ENCODE data around the gene SETBP1. TPM values are rescaled to one million over a fixed set of nuclear protein-coding genes. Genes with fewer than 3 reads are reported as not detected.

Gene SETBP1
- total RNA-seq, 1 experiment from 2014 or later: 9.6 TPM

DNA sequence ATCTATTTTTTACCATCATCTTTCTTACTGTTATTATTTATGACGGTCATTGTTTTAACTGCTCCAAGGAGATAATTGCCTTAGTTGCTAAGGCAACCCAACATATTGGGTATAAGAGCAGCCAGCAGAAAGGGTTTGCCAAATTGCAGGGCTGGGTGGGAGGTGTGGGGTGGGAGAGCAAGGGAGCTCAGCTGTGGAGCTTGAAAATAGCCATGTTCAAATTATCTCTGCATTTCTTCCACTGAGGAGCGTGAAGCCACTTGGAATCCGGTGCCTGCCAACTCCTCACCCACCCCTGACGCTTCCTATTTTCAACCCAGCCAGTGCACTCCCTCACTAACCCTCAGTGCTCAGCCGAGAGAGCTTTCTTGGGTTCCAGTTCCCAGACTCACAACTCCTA is 60.8 kb downstream of the SETBP1 start:
- ChIA-PET POLR2A (no interaction called here), CTCF (interaction anchor here (1.2 kb wide), 1 partner anchor 9 kb away, joined by 3 read pairs; no protein-coding TSS in a partner anchor)
- Mint-ChIP-seq H3K4me1 (peaks cover 39% of the 10 kb centered on the region), H3K4me3 (no peak overlapping the region), H3K27ac (no peak overlapping the region), H3K27me3 (ENCODE audit: low read depth) (no peaks in the 10 kb centered on the region), H3K36me3 (no peaks in the 10 kb centered on the region), H3K9me3 (no peaks in the 10 kb centered on the region)
- TF ChIP-seq FOXP1 (CRISPR knock-in tag; IDR thresholded peaks at IDR 0.05; ENCODE audit: borderline replicate concordance) (no peak), SMAD4 (CRISPR knock-in tag; IDR thresholded peaks at IDR 0.05) (no peak)
- DNase-seq (ENCODE audit: low spot score): no peak
- ATAC-seq: no peak

DNA sequence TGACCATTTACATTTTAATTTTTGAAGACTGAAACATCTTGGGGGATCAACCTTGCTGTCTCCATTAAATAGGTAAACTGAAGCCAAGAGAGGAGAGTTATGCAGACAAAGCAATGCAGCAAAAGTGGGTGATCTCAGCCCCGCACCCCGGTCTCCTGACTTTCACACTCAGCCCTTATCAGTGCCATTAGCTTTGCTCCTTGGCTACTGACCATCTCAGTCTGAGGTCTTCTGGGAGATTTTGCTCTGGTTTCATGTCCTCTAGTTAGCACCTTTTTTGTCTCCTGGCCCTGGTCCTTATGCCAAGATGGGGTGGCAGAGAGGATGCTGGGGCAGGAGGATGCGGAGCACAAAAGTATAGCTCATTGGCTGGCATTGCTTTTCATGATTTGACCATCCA is 61.4 kb downstream of the SETBP1 start:
- no peak overlapping the region for H3K27ac Mint-ChIP-seq
- ChIA-PET CTCF (interaction anchor here (1.2 kb wide), 1 partner anchor 9 kb away, joined by 3 read pairs; no protein-coding TSS in a partner anchor), POLR2A (no interaction called here)
- no peak for TF ChIP-seq NFYB (CRISPR knock-in tag; conservative IDR thresholded peaks at IDR 0.05; ENCODE audit: low read depth)
- no peak for TF ChIP-seq IRF2 (CRISPR knock-in tag; IDR thresholded peaks at IDR 0.05; ENCODE audit: borderline replicate concordance, low read depth)
- peaks cover 39% of the 10 kb centered on the region for H3K4me1 Mint-ChIP-seq
- ATAC-seq (no peak), DNase-seq (ENCODE audit: low spot score) (no peak)
- H3K4me3 Mint-ChIP-seq: no peak overlapping the region
- H3K9me3 Mint-ChIP-seq: no peaks in the 10 kb centered on the region
- no peaks in the 10 kb centered on the region for H3K27me3 Mint-ChIP-seq (ENCODE audit: low read depth)
- no peaks in the 10 kb centered on the region for H3K36me3 Mint-ChIP-seq

DNA sequence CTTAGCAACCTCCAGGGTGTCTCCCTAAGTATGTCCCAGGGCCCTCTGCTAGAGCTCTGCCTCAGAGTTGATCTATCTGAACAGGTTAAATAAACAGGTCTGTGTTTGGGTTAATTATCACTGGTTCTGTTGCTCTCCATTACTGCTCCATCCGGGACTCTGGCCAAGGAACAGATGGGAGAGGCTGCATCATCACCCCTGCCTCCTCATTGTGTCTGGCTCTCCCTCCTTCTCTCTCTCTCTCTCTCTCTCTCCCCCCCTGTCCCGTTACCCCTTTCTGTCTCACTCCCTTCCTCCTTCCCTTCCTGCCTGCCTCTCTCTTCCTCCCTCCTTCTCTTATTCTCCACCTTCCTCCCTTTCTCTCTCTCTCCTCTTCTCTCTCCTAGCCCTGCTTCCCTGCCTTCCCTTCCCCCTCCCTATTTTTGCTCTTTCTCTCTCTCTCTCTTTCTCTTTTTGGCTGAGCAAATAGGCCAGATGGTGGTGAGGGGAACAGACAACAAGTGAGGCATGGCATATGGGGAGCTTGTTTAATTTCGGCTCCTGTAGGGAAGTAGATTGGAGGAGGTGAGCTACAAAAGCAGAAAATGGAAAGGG is 62.1 kb downstream of the SETBP1 start:
- no peaks in the 10 kb centered on the region for H3K9me3 Mint-ChIP-seq
- peaks cover 39% of the 10 kb centered on the region for H3K4me1 Mint-ChIP-seq
- no peaks in the 10 kb centered on the region; the same call in 1 of the 2 replicates for H3K27me3 Mint-ChIP-seq (ENCODE audit: low read depth)
- ChIA-PET POLR2A (interaction anchor here (0.7 kb wide), 1 partner anchor 268 kb away, joined by 3 read pairs; no protein-coding TSS in a partner anchor), CTCF (interaction anchor here (1.5 kb wide), 1 partner anchor 470 kb away, joined by 4 read pairs; no protein-coding TSS in a partner anchor)
- ATAC-seq: peak; percentile 7
- TF ChIP-seq, protein P1, sequence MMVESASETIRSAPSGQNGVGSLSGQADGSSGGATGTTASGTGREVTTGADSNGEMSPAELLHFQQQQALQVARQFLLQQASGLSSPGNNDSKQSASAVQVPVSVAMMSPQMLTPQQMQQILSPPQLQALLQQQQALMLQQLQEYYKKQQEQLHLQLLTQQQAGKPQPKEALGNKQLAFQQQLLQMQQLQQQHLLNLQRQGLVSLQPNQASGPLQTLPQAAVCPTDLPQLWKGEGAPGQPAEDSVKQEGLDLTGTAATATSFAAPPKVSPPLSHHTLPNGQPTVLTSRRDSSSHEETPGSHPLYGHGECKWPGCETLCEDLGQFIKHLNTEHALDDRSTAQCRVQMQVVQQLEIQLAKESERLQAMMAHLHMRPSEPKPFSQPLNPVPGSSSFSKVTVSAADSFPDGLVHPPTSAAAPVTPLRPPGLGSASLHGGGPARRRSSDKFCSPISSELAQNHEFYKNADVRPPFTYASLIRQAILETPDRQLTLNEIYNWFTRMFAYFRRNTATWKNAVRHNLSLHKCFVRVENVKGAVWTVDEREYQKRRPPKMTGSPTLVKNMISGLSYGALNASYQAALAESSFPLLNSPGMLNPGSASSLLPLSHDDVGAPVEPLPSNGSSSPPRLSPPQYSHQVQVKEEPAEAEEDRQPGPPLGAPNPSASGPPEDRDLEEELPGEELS (CRISPR knock-in tag; IDR thresholded peaks at IDR 0.05): no peak
- TF ChIP-seq NR1H2 (CRISPR knock-in tag; IDR thresholded peaks at IDR 0.05) (no peak), MXD4 (CRISPR knock-in tag; IDR thresholded peaks at IDR 0.05; ENCODE audit: borderline replicate concordance) (no peak)
- TF ChIP-seq, protein P2, sequence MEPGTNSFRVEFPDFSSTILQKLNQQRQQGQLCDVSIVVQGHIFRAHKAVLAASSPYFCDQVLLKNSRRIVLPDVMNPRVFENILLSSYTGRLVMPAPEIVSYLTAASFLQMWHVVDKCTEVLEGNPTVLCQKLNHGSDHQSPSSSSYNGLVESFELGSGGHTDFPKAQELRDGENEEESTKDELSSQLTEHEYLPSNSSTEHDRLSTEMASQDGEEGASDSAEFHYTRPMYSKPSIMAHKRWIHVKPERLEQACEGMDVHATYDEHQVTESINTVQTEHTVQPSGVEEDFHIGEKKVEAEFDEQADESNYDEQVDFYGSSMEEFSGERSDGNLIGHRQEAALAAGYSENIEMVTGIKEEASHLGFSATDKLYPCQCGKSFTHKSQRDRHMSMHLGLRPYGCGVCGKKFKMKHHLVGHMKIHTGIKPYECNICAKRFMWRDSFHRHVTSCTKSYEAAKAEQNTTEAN (CRISPR knock-in tag; IDR thresholded peaks at IDR 0.05): no peak
- TF ChIP-seq, protein P3, sequence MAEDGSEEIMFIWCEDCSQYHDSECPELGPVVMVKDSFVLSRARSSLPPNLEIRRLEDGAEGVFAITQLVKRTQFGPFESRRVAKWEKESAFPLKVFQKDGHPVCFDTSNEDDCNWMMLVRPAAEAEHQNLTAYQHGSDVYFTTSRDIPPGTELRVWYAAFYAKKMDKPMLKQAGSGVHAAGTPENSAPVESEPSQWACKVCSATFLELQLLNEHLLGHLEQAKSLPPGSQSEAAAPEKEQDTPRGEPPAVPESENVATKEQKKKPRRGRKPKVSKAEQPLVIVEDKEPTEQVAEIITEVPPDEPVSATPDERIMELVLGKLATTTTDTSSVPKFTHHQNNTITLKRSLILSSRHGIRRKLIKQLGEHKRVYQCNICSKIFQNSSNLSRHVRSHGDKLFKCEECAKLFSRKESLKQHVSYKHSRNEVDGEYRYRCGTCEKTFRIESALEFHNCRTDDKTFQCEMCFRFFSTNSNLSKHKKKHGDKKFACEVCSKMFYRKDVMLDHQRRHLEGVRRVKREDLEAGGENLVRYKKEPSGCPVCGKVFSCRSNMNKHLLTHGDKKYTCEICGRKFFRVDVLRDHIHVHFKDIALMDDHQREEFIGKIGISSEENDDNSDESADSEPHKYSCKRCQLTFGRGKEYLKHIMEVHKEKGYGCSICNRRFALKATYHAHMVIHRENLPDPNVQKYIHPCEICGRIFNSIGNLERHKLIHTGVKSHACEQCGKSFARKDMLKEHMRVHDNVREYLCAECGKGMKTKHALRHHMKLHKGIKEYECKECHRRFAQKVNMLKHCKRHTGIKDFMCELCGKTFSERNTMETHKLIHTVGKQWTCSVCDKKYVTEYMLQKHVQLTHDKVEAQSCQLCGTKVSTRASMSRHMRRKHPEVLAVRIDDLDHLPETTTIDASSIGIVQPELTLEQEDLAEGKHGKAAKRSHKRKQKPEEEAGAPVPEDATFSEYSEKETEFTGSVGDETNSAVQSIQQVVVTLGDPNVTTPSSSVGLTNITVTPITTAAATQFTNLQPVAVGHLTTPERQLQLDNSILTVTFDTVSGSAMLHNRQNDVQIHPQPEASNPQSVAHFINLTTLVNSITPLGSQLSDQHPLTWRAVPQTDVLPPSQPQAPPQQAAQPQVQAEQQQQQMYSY (CRISPR knock-in tag; IDR thresholded peaks at IDR 0.05): peak; percentile 23; the same call in 1 of the 2 replicates
- TF ChIP-seq, protein P4, sequence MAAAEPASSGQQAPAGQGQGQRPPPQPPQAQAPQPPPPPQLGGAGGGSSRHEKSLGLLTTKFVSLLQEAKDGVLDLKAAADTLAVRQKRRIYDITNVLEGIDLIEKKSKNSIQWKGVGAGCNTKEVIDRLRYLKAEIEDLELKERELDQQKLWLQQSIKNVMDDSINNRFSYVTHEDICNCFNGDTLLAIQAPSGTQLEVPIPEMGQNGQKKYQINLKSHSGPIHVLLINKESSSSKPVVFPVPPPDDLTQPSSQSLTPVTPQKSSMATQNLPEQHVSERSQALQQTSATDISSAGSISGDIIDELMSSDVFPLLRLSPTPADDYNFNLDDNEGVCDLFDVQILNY (CRISPR knock-in tag; IDR thresholded peaks at IDR 0.05): no peak
- peak overlapping the region; percentile 64; the same call in 1 of the 2 replicates for H3K27ac Mint-ChIP-seq
- no peak overlapping the region for H3K4me3 Mint-ChIP-seq
- DNase-seq (ENCODE audit: low spot score): no peak
- H3K36me3 Mint-ChIP-seq: no peaks in the 10 kb centered on the region
